AG20443 (cell line): ENCODE results near the gene MCAM.

Experiments
- DNase-seq: peaks from one replicate; pipeline ENCODE4 v3.0.0; 2012; ENCODE audit warnings: low spot score, mixed read lengths

The MCAM gene

GRCh38 chr11:119306373-119306890, 10.5 kb downstream of the MCAM start:
- no peak for DNase-seq

DNA sequence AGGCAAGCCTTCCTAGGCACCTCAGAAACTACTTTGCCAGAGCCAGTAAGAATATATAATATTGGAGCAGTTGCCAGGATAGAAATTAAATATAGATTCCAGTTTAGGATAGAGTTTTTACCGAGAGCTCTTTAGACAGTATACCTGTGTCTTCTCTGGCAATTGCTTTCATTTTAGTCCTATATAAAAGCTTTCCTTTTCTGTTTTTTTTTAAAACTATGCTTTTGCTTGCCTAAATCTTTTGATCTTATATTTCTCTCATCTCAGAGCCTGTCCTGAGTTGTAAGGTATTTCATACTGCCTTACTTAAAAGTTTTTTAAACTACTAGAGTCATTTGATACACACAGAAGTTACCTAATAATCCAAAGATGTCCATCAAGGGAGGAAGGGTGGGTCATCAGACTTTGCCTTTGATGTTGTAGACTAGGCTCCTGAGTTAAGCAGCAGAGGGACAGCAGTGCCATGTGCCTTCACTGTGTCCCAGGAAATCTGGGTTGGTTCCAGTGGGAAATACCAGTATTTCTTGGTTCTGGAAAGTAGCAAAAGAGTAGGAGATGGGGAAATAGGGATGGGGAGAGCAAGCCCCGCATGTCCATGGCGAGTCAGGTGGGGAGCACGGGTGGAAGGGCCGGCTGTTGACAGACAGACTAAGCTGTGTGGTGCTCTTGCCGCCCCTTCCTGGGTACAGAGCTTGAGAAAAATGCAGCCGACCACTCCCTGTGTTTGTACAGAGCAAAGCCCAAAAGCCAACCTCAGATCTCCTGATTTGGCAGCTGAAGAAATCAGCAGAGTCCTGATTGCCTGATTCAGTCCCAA, 11.2 kb downstream of the MCAM start:
- DNase-seq = no peak

- no peak for DNase-seq
Observed at GRCh38 chr11:119303227-119303718, 13.7 kb downstream of the MCAM start.

- no peak for DNase-seq
Observed at GRCh38 chr11:119300198-119300964, 16.5 kb downstream of the MCAM start.

GRCh38 chr11:119299416-119299815, 17.5 kb downstream of the MCAM start:
- no peak for DNase-seq

DNA sequence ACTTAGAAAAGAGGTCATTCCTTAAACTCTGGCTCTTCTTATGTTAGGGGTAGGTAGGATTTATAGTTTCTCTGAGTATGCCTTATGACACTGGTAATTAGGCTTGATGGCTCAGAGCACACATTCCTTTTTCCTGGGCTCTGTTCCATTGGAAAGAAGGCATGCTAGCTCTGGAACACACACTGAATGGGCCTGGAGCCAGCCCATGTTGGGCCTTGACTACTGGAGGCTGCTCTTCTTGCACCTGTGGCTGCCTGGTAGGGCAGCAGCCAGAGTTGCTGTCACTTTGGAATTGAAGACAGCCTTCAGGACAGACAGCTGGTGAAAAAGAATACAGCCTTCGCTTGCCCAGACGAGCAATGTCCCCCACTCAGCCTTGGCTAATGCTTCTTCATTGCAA, 18.2 kb downstream of the MCAM start:
- DNase-seq = no peak

DNA sequence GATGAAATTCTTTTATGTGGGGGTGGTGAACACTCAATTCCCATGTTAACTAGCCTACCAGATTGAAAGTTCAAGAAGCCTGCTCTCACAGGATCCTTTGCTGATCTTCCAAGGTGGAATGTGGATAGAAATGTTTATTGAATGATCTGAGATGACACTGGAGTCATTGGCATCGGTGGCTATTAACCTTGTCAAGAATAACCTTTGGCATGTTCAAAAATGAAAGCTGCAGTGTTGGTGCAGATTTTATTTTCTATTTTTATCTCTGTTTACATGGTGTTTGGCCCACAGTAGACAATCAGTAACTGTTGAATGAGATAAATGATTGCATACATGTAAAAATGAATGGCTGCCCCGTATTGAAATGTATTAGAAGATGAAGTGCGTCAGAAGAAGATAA, 19.0 kb downstream of the MCAM start:
- no peak for DNase-seq

DNA sequence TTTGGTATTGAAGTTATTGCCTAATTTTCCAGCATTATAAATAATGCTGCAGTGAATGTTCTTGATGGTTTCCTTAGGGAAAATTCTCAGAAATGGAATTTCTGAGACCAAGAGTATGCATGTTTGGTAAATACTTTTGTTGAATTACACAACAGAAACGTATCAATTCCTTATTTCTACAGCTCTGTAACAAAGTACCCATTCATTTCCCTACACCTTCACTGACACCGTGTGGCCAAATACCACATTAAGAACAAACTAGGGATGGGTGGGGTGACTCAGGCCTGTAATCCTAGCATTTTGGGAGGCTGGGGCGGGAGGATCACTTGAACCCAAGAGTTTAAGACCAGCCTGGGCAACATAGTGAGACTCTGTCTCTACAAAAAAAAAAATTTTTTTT, 21.8 kb downstream of the MCAM start:
- DNase-seq = no peak

DNA sequence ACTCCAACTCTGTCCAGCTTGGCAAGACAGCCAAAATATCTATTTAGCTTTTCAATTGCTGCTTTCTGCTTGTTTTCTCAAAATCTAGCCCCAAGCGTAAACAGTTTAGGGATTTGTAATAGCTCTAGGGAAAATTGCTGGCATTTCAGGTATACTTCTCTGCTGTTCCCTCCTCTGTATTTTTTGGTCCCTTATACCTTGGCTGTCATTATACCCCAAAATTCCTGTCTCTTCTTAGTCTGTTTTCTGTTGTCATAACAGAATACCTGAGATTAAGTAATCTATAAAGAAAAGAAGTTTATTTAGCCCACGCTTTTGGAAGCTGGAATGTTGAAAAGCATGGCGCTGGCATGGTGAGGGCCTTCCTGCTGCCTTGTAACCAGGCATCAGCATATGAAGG, 23.5 kb downstream of the MCAM start:
- DNase-seq = no peak

GRCh38 chr11:119290894-119291497, 25.9 kb downstream of the MCAM start:
- DNase-seq = no peak

DNA sequence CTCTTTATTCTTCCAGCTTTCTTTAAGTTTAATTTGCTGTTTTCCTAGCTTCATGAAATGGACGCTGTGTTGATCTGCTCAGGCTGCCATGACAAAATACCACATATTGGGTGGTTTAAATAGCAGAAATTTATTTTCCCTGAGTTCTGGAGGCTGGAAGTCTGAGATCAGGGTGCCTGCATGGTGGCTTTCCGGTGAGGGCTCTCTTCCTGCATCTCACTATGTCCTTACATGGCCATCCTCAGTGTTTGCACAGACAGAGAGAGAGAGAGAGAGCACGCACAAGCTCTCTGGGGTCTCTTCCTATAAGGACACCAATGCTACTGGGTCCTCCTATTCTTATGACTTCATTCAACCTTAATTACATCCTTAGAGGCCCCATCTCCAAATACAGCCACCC, 28.7 kb downstream of the MCAM start:
- DNase-seq = no peak

DNA sequence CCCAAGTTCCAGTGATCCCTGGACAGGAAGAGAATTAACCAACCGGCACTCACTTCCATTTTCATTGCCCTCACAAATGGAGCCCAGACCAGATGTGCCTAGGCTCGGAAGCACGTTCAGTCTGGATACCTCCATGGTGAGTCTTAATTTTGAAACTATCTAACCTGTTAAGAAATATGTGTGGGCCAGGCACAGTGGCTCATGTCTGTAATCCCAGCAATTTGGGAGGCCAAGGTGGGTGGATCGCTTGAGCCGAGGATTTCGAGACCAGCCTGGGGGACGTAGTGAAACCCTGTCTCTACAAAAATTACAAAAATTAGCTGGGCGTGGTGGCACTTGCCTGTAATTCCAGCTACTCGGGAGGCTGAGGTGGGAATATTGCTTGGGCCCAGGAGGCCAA, 31.5 kb downstream of the MCAM start:
- DNase-seq = no peak

GRCh38 chr11:119284344-119285157, 32.4 kb downstream of the MCAM start:
- DNase-seq = peak; percentile 61

- DNase-seq = no peak
Observed at GRCh38 chr11:119282495-119282894, 34.4 kb downstream of the MCAM start.

GRCh38 chr11:119277660-119278059, 39.3 kb downstream of the MCAM start:
- no peak for DNase-seq

DNA sequence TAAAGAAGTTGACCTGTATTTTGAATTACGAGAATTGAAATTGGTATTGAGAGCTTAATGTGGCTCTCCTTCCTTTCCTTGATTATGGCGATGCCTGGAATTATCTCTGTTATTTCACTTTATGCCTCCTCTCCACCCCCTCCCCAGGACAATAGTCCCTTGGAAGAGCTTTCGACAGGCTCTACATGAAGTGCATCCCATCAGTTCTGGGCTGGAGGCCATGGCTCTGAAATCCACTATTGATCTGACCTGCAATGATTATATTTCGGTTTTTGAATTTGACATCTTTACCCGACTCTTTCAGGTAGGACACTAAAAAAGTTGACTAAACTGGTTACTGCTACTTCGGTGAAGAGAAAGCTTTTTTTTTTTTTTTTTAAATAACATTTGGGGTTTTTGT, 43.2 kb downstream of the MCAM start:
- DNase-seq = no peak

GRCh38 chr11:119267645-119268044, 49.3 kb downstream of the MCAM start:
- no peak for DNase-seq

GRCh38 chr11:119266517-119267255, 50.2 kb downstream of the MCAM start:
- no peak for DNase-seq

GRCh38 chr11:119266063-119266462, 50.9 kb downstream of the MCAM start:
- no peak for DNase-seq

DNA sequence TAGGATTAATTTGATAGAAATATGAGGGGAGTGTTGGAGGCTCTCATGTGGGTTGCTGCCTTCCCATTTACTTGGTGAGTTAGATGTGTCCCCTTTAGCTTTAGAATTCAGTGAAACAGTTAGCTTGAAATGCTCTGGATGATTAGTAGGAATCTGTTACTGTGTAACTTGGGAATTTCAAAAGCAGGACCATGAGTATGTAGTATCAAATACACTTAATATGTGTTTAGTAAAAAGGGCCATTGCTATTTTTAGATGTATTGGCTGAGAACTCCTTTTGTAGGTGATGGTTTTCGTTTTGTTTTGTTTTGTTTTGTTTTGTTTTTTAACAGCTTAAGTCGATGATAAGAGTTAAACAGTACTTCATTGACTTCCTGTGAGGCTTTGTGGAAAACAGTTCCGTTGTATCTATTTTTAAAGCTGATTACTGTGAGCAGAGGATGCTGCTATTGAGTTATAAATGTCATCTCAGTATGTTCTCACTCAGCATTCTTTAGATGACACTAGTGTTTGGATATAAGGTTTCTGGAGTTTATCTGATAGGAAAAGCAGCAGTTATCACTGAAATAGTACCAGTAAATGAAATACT, 53.5 kb downstream of the MCAM start:
- no peak for DNase-seq
